Activated CD8-positive, alpha-beta memory T cell treated with anti-CD3 and anti-CD28 coated beads for 24 hours (primary cell): ENCODE data around the gene DUSP22.

Source experiments
- DNase-seq: peaks from one replicate; pipeline ENCODE4 v3.0.0-alpha.2; 2020

Gene DUSP22

GRCh38 chr6:353642-354614 lies 61.6 kb downstream of the DUSP22 start:
- no peak for DNase-seq

GRCh38 chr6:354631-355280 lies 62.5 kb downstream of the DUSP22 start:
- no peak for DNase-seq

GRCh38 chr6:355373-356208 lies 63.3 kb downstream of the DUSP22 start:
- DNase-seq = no peak

- DNase-seq = no peak
These were observed 64.6 kb downstream of the DUSP22 start for GRCh38 chr6:356828-357251.

GRCh38 chr6:357261-357790 lies 65.0 kb downstream of the DUSP22 start:
- DNase-seq = no peak

- DNase-seq = no peak
These were observed 65.6 kb downstream of the DUSP22 start for GRCh38 chr6:357791-358341.

GRCh38 chr6:358432-358831 lies 66.1 kb downstream of the DUSP22 start:
- DNase-seq = no peak

GRCh38 chr6:358847-359246 lies 66.6 kb downstream of the DUSP22 start:
- DNase-seq = no peak

GRCh38 chr6:359261-360035 lies 67.2 kb downstream of the DUSP22 start:
- DNase-seq = no peak

- no peak for DNase-seq
These were observed 68.1 kb downstream of the DUSP22 start for GRCh38 chr6:360349-360748.

GRCh38 chr6:360764-361373 lies 68.6 kb downstream of the DUSP22 start:
- DNase-seq = no peak

- DNase-seq = no peak
These were observed 69.3 kb downstream of the DUSP22 start for GRCh38 chr6:361411-362132.

GRCh38 chr6:362231-362923 lies 70.1 kb downstream of the DUSP22 start:
- DNase-seq = no peak

- no peak for DNase-seq
These were observed 70.6 kb downstream of the DUSP22 start for GRCh38 chr6:362924-363249.

GRCh38 chr6:363291-363690 lies 71.0 kb downstream of the DUSP22 start:
- DNase-seq = no peak

GRCh38 chr6:363909-364308 lies 71.6 kb downstream of the DUSP22 start:
- DNase-seq = no peak

GRCh38 chr6:364609-365540 lies 72.6 kb downstream of the DUSP22 start:
- no peak for DNase-seq

GRCh38 chr6:365835-366234 lies 73.5 kb downstream of the DUSP22 start:
- no peak for DNase-seq
